ENCODE measurements around the gene PTDSS2.
A peak's percentile ranks its signal among the peaks of the same experiment; 100 is the strongest.
"Not testable (repeated sequence)": the region's sequence is repeated elsewhere in the genome, so short reads cannot be mapped to it uniquely, and the experiment has no call there.

Gene PTDSS2
- long read RNA-seq, donor 1, transcript PTDSS2-201 (12 exons, 2,445 nt), result major isoform, 5 of 17 reads
- long read RNA-seq, donor 1, partial matches to known transcripts, result 12 of 17 reads
- long read RNA-seq, donor 1, other reads (novel, unspliced or antisense), result 0 of 17 reads
- long read RNA-seq, donor 2, partial matches to known transcripts, result 0 of 3 reads
- long read RNA-seq, donor 2, other reads (novel, unspliced or antisense), result 0 of 3 reads
- long read RNA-seq, donor 3, partial matches to known transcripts, result 0 of 2 reads
- long read RNA-seq, donor 3, other reads (novel, unspliced or antisense), result 0 of 2 reads
- long read RNA-seq, donor 4, partial matches to known transcripts, result 58 of 75 reads
- long read RNA-seq, donor 4, other reads (novel, unspliced or antisense), result 13 of 75 reads
- long read RNA-seq, donor 5, partial matches to known transcripts, result 0 of 3 reads
- long read RNA-seq, donor 5, other reads (novel, unspliced or antisense), result 0 of 3 reads
- long read RNA-seq, donor 6, partial matches to known transcripts, result 11 of 15 reads
- long read RNA-seq, donor 6, other reads (novel, unspliced or antisense), result 0 of 15 reads
- long read RNA-seq, donor 7, transcript PTDSS2-201 (12 exons, 2,445 nt), result major isoform, 8 of 183 reads
- long read RNA-seq, donor 7, partial matches to known transcripts, result 156 of 183 reads
- long read RNA-seq, donor 7, other reads (novel, unspliced or antisense), result 18 of 183 reads
- long read RNA-seq, donor 8, transcript PTDSS2-201 (12 exons, 2,445 nt), result major isoform, 6 of 7 reads
- long read RNA-seq, donor 8, partial matches to known transcripts, result 0 of 7 reads
- long read RNA-seq, donor 8, other reads (novel, unspliced or antisense), result 0 of 7 reads

DNA sequence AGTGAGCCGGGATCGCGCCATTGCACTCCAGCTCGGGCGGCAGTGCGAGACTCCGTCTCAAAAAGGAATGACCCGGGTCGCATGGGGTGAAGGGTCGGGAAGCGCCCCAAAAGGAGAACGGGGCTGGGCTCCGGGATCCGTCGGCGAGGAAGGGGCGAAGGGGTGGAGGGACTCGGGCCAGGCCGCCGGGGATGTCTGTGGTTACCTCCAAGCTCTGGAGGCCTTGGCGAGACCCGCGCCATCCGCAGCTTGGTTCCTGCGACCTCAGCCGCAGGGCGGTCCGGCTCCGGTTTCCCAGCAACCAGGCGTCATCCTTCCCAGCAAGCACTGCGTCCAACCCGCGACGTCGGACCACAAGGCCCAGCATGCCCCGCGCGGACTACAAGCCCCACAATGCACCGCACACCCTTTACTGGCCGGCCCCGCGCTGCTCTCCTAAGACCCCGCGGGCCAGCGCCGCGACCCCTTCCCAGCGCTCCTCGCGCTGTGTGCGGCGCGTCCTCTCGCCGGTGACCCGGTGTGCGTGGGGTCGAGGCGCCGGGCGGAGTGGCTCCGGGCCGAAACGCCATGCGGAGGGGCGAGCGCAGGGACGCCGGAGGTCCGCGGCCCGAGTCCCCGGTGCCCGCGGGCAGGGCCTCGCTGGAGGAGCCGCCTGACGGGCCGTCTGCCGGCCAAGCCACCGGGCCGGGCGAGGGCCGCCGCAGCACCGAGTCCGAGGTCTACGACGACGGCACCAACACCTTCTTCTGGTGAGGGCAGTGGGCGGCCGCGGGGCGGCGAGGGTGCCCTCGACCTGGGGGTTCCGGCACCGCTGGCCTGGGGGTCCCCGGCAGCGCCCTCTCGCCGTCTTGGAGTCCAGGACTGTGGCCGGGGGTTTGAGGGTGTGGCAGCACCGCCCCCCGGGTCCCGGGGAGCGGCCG is at the start of gene PTDSS2:
Gene PTDSS2, plus strand, starts transcription at position 391 of the 920 bp plus-strand sequence. Its CDS starts 177 bp downstream, at position 568.
- DNase-seq, result peak; percentile 95

DNA sequence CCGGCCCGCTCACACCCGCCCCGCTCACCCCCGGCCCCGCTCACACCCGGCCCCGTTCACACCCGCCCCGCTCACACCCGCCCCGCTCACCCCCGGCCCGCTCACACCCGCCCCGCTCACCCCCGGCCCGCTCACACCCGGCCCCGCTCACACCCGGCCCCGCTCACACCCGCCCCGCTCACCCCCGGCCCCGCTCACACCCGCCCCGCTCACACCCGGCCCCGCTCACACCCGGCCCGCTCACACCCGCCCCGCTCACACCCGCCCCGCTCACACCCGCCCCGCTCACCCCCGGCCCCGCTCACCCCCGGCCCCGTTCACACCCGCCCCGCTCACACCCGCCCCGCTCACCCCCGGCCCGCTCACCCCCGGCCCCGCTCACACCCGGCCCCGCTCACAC is 48.9 kb upstream of the PTDSS2 start:
- DNase-seq, result not testable (repeated sequence)

DNA sequence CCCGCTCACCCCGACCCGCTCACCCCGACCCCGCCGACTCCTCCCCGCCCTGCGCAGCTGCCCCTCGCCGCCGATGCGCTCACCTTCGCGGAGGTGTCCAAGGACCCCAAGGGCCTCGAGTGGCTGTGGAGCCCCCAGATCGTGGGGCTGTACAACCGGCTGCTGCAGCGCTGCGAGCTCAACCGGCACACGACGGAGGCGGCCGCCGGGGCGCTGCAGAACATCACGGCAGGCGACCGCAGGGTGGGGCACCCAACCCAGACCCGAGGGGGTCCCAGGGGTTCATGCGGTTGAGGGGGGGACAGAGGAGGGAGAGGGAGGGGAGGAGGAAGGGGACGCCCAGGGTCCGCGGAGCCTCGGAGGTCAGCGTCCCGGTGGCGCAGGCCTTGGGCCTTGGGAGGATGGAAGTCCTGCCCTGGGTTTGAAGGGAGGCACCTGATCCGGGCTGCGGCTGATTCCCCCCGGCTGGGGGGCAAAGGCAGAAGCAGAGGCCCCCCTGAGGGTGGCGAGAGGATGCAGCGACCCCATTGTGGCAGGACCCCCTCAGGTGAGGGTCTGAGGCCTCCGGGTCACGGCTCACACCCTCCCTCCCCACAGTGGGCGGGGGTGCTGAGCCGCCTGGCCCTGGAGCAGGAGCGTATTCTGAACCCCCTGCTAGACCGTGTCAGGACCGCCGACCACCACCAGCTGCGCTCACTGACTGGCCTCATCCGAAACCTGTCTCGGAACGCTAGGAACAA is 46.9 kb upstream of the PTDSS2 start:
- DNase-seq, result no peak

- DNase-seq, result no peak
Measured at GRCh38 chr11:403761-404431, 46.2 kb upstream of the PTDSS2 start.

GRCh38 chr11:404551-405264 is 45.4 kb upstream of the PTDSS2 start:
- DNase-seq, result no peak

DNA sequence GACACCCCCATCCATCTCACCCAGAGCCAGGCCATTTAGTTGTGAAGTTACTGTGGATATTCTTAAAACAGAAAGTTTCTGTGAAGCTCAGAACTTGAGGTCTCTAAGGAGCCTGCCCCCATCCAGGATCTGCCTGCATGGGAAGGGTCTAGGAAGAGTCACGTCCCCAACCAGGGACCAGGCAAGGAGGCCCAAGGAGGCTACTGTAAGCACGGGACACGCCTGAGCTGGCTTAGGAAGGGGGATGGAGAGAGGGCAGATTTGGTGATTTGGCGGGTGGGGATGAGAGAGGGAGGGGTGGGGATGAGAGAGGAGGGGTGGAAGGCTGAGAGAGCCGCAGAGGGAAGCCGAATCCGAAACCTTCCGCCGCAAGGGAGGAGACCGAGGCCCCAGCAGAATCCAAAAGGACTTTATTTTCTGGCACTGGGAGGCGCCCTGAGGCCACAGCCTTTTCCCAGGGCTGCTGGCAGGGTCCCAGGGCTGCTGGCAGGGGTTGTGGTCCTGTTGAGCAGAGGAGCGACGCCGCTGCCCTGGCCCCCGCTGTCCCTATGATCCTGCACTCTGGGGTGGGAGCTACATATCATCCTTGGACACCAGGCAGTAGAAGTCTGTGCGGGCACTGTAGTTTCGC is 44.6 kb upstream of the PTDSS2 start:
- no peak for DNase-seq

DNA sequence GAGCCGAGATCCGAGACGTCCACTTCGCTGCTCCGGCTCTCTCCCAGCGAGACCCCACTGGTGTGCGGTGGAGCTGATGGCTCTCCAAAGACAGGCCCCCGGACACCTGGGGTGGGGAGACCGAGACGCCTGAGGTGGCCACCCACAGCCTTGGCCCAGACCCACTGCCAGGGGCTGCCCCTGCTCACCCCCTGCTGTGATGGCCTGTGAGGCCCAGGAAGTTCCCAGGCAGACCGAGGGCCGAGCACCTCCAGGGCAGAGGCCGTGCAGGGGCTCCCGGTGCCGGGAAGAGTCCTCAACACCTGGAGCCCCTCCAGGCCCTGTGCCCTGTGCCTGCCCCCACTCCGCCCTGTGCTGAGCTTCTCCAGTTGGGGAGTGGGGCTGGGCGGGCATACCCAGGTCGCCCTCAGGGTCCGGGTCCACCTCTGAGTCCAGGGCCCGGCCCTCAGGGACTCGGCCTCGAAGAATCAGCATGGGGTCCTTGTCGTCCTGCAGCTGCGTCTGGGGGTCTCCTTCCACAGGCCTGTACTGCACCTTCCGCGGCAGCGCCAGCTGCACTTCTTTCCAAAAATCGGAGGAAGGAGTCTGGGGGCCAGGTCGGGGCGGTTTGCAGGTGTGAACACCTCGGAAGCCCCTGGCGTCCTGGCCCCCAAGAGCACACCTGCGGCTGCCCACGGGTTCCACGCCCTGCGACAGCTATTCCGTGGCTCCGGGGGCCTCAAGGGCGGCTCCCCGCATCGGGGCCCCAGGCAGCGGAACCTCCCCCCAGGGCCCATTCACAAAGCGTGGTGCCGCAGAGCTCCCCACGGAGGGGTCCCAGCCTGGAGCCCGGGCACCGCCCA is 43.9 kb upstream of the PTDSS2 start:
- DNase-seq, result no peak

DNA sequence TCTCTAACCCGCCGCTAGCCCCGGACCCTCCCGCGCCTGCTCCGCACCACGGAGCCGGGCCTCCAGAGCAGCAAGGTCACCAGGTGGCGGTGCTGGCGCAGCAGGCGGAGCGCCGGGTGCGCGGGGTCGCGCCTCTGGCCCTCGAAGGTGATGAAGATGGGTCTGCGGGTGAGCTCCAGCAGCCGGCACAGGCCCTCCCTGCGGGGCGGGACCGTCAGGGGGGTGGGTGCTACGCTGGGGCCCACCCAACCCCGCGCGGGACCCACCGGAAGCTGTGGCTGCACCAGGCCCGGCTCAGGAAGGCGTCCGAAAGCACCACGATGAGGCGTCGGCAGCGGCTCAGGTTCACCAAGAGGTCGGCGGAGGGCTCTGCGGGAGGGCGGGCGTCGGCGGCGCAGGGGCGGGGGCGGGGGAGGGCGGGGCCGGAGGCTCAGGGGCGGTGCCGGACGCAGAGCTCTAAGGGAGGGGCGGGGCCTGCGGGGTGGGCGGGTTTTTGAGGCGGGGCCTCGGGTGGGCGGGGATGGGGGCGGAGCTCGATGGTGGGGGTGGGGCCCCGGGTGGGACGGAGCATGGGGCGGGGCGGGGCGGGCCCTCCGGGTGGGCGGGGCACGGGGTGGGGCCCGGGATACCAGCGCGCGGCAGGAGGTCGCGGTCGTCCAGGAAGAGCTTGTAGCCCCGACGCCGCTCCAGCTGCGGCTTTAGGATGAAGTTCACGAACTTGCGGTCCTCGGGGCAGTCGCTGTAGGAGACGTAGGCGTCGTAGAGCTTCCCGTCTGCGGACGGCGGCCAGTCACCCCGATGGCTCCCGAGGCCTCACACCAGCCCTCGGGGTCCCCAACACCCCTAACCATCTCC is 43.1 kb upstream of the PTDSS2 start:
- peak; percentile 80 for DNase-seq

DNA sequence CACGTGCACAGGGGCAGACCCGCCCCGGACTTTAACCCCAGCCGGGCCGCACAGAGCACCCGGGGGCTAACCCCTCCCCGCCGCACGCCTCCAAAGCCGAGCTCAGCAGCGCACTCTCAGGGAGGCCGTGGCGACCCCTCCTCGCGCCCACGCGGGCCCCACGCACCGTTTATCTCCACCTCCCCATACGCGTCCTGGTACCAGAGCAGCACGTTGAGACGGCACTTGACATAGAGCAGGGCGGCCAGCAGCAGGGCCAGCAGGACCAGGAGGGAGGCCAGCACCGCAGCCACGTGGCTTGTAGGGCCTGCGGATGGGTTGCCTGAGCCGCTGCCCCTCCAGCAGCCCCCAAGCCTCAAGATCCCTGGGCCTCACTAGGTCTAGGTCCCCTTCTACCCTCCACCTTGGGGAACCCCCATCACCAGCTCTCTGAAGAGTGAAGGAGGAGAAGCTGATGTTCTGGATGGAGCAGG is 42.4 kb upstream of the PTDSS2 start:
- DNase-seq, result no peak

DNA sequence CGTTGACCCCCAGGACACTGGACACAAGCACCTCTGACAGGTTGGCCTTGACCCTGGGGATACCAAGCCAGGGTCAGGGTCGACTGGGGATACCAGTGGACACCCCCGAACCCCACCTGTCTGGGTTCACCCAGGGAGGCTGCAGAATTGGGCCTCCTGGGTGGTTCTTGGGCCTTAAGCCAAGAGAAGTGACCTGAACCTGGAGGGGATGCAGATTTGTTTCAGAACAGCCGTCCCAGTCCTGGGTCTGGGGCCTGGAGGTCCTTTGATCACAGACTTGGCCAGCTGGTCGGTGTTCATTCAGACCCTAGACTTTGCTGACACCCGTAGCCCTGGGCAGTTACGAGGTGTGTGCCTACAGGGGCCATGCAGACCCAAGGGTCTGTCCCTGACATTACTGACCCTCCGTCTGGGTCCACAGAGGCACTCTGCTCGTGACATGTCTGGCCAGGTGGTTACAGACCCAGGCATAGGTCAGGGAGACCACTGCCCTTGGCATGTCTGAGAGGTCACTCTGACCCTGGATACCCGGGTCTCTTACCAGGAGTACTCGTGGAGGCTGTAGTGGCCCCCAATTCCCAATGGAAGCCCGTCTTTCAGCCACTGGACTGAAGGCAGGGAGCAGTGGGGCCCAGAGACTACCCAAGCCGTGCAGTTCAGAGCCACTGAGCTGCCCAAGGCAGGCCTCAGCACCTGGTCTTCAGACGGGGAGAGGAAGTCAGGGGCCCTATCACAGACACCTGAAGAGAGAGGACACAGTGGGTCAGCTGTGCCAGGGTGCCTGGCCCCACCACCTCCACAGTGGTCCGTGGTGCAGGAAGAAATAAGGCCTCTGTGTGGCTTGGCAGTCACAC is 41.7 kb upstream of the PTDSS2 start:
- no peak for DNase-seq

DNA sequence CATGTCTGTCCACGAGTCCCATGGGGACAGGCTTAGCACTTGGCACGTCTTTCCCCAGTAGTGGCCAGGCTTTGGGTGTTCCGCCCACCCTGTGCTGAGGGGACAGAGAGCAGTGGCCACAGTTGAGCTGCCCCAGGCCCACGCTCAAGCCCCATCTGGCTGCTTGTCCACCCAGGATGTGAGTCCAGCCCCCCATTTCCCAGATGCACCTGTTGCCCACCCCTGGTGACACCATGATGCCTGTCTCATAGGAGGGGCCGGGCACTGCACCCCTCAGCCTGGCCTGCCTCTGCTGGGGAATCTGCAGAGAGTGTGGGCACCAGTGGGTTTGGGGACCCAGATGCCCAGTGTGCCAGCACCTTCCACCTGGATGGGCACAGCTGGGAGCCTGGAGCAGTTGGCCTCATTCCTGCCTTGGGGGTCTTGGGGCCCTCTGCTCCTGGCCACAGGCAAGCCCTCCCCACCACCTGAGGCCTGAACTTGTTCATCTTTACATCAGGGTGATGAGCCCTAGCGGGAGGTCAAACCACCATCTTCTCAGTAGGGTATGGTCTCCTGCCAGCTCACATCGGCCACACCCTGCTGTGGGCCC is 41.0 kb upstream of the PTDSS2 start:
- no peak for DNase-seq

DNA sequence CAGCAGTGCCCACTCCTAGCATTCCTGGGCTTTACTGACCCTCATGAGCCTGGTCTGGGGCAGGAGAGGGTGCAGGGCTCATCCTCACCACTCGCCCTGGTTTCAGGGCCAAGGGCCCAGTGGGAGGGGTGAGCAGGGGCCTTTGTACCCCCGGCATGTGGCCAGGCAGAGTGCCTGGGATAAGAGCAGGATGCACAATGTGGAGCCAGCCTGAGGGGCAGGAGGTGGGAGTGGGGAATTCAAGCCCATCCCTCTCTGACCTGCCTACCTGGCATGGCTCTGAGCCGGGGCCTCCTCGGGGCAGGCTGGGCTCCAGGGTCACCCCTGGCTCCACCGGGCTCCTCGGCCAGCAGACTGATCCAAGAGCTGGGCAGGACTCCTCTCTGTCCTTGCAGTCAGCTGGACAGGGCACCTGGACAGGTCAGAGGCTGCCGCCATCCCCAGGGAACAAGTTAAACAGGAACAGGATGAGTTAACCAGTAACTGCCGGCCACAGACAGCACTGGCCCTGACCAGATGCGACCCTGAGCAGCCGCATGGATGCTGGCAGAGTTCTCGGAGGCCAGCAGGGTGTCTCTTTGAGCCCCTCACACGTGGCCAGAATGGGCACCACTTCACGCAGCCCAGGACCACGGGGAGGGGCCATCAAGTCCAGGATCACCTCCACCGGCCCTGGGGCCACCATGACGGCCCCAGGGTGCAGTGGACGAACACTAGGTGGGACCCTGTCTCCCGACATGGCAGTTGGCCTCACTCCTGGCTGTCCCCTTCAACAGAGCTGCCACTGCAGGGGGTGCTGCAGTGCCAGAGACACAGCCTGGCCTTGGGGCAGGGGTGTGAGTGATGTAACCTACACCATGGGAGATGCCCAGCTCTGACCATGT is 40.2 kb upstream of the PTDSS2 start:
- DNase-seq, result no peak

DNA sequence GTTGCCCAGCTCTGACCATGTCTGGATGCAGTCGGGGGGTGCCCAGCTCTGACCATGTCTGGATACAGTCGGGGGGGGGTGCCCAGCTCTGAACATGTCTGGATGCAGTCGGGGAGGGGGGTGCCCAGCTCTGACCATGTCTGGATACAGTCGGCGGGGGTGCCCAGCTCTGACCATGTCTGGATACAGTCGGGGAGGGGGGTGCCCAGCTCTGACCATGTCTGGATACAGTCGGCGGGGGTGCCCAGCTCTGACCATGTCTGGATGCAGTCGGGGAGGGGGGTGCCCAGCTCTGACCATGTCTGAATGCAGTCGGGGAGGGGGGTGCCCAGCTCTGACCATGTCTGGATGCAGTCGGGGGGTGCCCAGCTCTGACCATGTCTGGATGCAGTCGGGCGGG is 39.4 kb upstream of the PTDSS2 start:
- DNase-seq, result not testable (repeated sequence)

DNA sequence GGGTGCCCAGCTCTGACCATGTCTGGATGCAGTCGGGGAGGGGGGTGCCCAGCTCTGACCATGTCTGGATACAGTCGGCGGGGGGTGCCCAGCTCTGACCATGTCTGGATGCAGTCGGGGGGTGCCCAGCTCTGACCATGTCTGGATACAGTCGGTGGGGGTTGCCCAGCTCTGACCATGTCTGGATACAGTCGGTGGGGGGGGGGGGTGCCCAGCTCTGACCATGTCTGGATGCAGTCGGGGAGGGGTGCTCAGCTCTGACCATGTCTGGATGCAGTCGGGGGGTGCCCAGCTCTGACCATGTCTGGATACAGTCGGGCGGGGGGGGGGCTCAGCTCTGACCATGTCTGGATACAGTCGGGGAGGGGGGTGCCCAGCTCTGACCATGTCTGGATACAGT is 38.6 kb upstream of the PTDSS2 start:
- not testable (repeated sequence) for DNase-seq

DNA sequence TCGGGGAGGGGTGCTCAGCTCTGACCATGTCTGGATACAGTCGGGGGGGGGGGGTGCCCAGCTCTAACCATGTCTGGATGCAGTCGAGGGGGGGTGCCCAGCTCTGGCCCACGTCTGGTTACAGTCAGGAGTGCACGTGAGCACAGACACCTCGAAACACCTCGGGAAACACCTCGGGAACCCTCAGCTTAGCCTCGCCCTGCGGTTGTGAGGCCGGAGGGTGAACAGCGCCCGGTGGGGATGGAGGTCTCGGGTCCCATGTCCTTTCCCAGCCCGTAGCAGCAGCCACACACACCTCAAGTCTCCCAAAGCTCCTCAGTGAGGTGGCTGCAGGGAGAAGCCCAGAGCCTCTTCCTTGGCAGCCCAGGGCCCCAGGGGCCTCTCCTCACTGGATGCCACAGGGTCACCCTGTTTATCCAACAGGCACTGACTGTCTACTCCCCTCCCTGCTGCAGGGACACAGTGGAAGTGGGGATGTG is 37.4 kb upstream of the PTDSS2 start:
- DNase-seq, result no peak

All from right kidney (tissue), 9 donors.